Spleen (tissue), 7 donors: Measurements from ENCODE around the gene TOP3B.
A peak's percentile ranks its signal among the peaks of the same experiment; 100 is the strongest.

Experiments
- CTCF ChIP-seq, 11 experiments: fragments of 200-600 bp in 7 of 11; fragments of 450-650 bp in 4 of 11; sonication (generic) in 4 of 11; IDR thresholded peaks in 8 of 11; conservative IDR thresholded peaks in 3 of 11; 1 replicate in 7 of 11; 2 replicates in 4 of 11; pipeline versions ENCODE4 v1.4.0 to v1.8.0; 2016 to 2021; ENCODE audit warnings: antibody characterized with exemption in 11 of 11, inconsistent platforms in 4 of 11, mild to moderate bottlenecking in 1 of 11
- POLR2A ChIP-seq, 3 donors: fragments of 450-650 bp; IDR thresholded peaks; one replicate each; pipeline ENCODE4 v1.5.1; 2017; ENCODE audit warnings: antibody characterized with exemption in 3 of 3, mild to moderate bottlenecking in 1 of 3
- POLR2AphosphoS5 ChIP-seq, 3 donors: sonication (generic); formaldehyde crosslinking; IDR thresholded peaks; one replicate each; pipeline ENCODE4 v1.5.1; 2017; ENCODE audit warnings: antibody characterized with exemption in 3 of 3
- donor health status: DM: no; HTN: no; CAD: no; lungs with moderate emphysema.
- donor health status: DM: no; HTN: no; CAD: no.
- donor health status: DM: no; HTN: no; CAD: no.

GRCh38 chr22:21939461-21939913 lies 43.1 kb downstream of the TOP3B start:
- TF ChIP-seq CTCF (IDR thresholded peaks at IDR 0.05 in 8 of 11, conservative IDR thresholded peaks at IDR 0.05 in 3 of 11), result no peak
- no peak for TF ChIP-seq POLR2A (IDR thresholded peaks at IDR 0.05)
- TF ChIP-seq POLR2AphosphoS5 (IDR thresholded peaks at IDR 0.05), result peak; percentile 59 to 72 (median 69)
